HEK293T (cell line): ENCODE measurements around the gene P3H3.
"Not testable (repeated sequence)": the region's sequence is repeated elsewhere in the genome, so short reads cannot be mapped to it uniquely, and the experiment has no call there.

Source experiments
- CTCF ChIA-PET: fragments of 350-600 bp; formaldehyde crosslinking; extraction: SDS; loops from one replicate; lab custom pipeline; 2021; ENCODE audit warnings: antibody characterized with exemption, inconsistent platforms; lab: Yijun Ruan, JAX
- POLR2A ChIA-PET: fragments of 350-600 bp; formaldehyde crosslinking; extraction: SDS; loops from one replicate; lab custom pipeline; 2020; ENCODE audit warnings: antibody characterized with exemption, inconsistent platforms; lab: Yijun Ruan, JAX
- DNase-seq: peaks from one replicate; pipeline ENCODE4 v3.0.0; 2012; ENCODE audit warnings: mixed read lengths; ENCODE audit errors: extremely low spot score
- ARNT ChIP-seq: fragments of 450-650 bp; IDR thresholded peaks from 2 replicates; pipeline ENCODE4 v1.6.1; 2017; ENCODE audit warnings: mild to moderate bottlenecking
- BHLHE40 ChIP-seq: fragments of 450-650 bp; IDR thresholded peaks from 2 replicates; pipeline ENCODE4 v1.6.1; 2016; ENCODE audit warnings: mild to moderate bottlenecking, moderate library complexity, borderline replicate concordance
- CTBP1 ChIP-seq: fragments of 450-650 bp; IDR thresholded peaks from 2 replicates; pipeline ENCODE4 v1.6.1; 2016; ENCODE audit warnings: borderline replicate concordance
- ELF4 ChIP-seq: fragments of 450-650 bp; IDR thresholded peaks from 2 replicates; pipeline ENCODE4 v1.6.1; 2017; ENCODE audit warnings: antibody characterized with exemption
- FOXA1 ChIP-seq: fragments of 450-650 bp; IDR thresholded peaks from 2 replicates; pipeline ENCODE4 v1.6.1; 2016; ENCODE audit warnings: mild to moderate bottlenecking
- FOXK2 ChIP-seq: fragments of 450-650 bp; IDR thresholded peaks from 2 replicates; pipeline ENCODE4 v1.6.1; 2016; ENCODE audit warnings: mild to moderate bottlenecking
- FOXM1 ChIP-seq: fragments of 450-650 bp; IDR thresholded peaks from 2 replicates; pipeline ENCODE4 v1.6.1; 2017; ENCODE audit warnings: mild to moderate bottlenecking, borderline replicate concordance
- HDGF ChIP-seq: fragments of 450-650 bp; IDR thresholded peaks from 2 replicates; pipeline ENCODE4 v1.6.1; 2017; ENCODE audit warnings: antibody characterized with exemption, borderline replicate concordance
- L3MBTL2 ChIP-seq: fragments of 450-650 bp; conservative IDR thresholded peaks from 2 replicates; pipeline ENCODE4 v1.6.1; 2016; ENCODE audit warnings: mild to moderate bottlenecking
- LEF1 ChIP-seq: fragments of 450-650 bp; IDR thresholded peaks from 2 replicates; pipeline ENCODE4 v1.6.1; 2017; ENCODE audit warnings: mild to moderate bottlenecking, borderline replicate concordance
- NFRKB ChIP-seq: fragments of 450-650 bp; IDR thresholded peaks from 2 replicates; pipeline ENCODE4 v1.6.1; 2016; ENCODE audit warnings: mild to moderate bottlenecking, moderate library complexity
- SP1 ChIP-seq: fragments of 450-650 bp; IDR thresholded peaks from 2 replicates; pipeline ENCODE4 v1.6.1; 2017
- SUZ12 ChIP-seq: fragments of 450-650 bp; IDR thresholded peaks from 2 replicates; pipeline ENCODE4 v1.6.1; 2016; ENCODE audit warnings: mild to moderate bottlenecking
- TARDBP ChIP-seq: fragments of 450-650 bp; IDR thresholded peaks from 2 replicates; pipeline ENCODE4 v1.6.1; 2016
- ZNF384 ChIP-seq: fragments of 450-650 bp; IDR thresholded peaks from 2 replicates; pipeline ENCODE4 v1.6.1; 2016
- TF ChIP-seq, protein P1 (sequence below): fragments of 450-650 bp; IDR thresholded peaks from 2 replicates; pipeline ENCODE4 v1.6.1; 2016

P3H3 gene

DNA sequence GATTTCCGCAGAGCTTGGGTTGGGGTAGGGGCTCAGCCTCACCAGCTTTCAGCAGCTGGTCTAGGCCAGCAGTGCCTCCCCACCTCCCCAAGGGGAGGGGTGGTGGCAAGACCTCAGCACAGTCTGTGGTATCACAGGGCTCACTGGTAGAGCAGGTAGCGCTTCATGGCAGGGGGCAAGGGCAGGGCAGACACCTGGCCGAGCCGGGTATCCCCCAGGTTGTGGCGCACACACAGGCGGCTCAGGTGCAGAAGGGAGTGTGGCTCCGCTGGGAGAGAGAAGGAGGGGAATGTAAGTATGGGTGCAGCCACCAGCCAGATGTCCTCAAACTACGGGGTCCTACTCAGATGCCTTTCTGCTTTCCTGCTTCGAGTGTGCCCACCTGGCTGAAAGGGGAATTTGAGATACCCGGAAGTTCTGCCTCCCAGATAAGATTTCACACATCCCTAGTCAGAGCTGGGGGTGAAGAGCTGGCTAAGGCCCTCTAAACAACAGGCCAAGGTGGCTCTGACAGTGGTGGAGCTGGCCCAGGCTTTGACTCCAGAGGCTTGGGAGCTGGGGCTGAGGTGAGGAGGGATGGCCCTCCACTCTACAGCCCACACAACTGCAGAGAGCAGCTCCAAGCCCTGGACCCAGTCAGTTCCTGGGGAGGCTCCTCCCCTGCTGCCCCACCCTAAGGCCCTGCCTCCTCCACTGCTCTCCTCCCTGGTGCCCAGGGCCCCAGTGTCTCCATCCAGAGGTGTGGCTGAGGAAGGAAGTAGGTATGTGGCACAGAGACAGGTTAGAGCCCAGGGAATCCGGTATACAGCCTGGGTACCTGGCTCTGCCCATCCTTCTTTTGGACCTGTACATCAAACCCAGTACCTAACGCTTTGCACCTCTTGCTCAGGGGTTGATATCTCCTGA is 43.1 kb downstream of the P3H3 start:
- CTCF ChIA-PET, result interaction anchor here (0.7 to 2.8 kb wide), 13 partner anchors 11 to 242 kb away, joined by 3 to 24 read pairs (median 6); partner anchors contain the start of gene LRRC23
- TF ChIP-seq SP1 (no peak), FOXK2 (no peak), HDGF (no peak), FOXA1 (no peak), L3MBTL2 (no peak), LEF1 (no peak), NFRKB (no peak), ZNF384 (no peak), ARNT (no peak), SUZ12 (no peak), CTBP1 (no peak), TARDBP (no peak), ELF4 (no peak), FOXM1 (no peak), BHLHE40 (no peak)
- TF ChIP-seq, protein P1, sequence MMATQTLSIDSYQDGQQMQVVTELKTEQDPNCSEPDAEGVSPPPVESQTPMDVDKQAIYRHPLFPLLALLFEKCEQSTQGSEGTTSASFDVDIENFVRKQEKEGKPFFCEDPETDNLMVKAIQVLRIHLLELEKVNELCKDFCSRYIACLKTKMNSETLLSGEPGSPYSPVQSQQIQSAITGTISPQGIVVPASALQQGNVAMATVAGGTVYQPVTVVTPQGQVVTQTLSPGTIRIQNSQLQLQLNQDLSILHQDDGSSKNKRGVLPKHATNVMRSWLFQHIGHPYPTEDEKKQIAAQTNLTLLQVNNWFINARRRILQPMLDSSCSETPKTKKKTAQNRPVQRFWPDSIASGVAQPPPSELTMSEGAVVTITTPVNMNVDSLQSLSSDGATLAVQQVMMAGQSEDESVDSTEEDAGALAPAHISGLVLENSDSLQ, result no peak

DNA sequence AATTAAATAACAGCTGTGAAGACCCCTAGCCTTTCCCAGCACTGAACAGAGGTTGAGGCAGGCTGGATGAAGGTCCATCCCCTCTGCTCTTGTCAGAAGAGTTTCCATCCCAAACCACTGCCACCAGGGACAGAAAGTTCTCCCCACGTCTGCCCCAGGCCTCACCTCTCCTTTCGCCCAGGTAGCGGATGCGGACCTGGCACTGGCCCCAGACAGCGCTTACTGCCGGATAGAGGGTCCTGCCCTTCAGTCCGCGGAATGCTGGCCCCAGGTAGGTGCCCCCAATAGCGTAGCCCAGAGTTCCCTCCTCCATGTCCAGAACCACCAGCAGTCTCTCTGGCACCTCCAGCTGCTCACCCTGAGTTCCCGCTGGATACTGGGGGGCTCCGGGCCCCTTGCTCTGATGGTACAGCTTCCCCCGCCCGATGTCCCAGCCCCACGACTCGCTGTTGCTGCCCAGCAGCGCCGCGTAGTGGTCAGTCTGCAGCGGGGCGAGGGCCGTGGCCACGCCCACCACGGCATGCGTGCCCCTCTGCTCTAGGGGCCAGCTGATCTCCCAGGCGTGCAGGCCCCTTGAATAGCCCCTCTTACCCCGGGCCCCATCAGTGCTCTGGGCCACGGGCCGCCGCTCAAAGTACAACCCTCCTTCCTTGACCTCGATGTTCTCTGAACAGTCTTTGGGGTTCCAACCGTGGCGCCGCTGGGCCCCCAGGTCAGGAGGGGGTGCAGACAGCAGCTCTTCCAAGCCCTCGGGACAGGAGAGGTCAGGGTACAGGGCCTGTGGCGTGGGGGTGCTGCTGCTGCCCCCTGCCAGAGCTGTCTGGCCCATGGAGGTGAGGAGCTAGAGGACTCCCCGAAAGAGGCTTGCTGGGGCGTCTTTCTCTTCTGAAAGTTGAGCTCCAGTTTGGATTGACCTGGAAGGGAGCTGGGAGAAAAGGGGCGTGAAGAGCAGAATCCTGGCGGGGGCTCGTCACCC is 44.2 kb downstream of the P3H3 start:
- POLR2A ChIA-PET, result interaction anchor here (0.6 to 12.4 kb wide), 29 partner anchors 9 to 258 kb away, joined by 3 to 214 read pairs (median 7); partner anchors contain the start of genes C12orf57, CDCA3, CLSTN3 and COPS7A
- CTCF ChIA-PET, result interaction anchor here (0.5 to 2.8 kb wide), 32 partner anchors 9 to 241 kb away, joined by 3 to 28 read pairs (median 4); partner anchors contain the start of genes C12orf57, CDCA3, COPS7A and LRRC23
- TF ChIP-seq FOXM1 (0 out of 2 replicates have a peak, but pooled peaks have one; percentile 29), ARNT (no peak; the same call in 1 of the 2 replicates)
- DNase-seq, result peak; percentile 77

More for the DNA sequence above, 43.1 kb downstream of the P3H3 start:
- POLR2A ChIA-PET, result interaction anchor here (0.8 to 12.4 kb wide), 14 partner anchors 8 to 242 kb away, joined by 3 to 214 read pairs (median 11); partner anchors contain the start of genes C12orf57, CDCA3, MLF2 and RNU7-1
- DNase-seq, result no peak

DNA sequence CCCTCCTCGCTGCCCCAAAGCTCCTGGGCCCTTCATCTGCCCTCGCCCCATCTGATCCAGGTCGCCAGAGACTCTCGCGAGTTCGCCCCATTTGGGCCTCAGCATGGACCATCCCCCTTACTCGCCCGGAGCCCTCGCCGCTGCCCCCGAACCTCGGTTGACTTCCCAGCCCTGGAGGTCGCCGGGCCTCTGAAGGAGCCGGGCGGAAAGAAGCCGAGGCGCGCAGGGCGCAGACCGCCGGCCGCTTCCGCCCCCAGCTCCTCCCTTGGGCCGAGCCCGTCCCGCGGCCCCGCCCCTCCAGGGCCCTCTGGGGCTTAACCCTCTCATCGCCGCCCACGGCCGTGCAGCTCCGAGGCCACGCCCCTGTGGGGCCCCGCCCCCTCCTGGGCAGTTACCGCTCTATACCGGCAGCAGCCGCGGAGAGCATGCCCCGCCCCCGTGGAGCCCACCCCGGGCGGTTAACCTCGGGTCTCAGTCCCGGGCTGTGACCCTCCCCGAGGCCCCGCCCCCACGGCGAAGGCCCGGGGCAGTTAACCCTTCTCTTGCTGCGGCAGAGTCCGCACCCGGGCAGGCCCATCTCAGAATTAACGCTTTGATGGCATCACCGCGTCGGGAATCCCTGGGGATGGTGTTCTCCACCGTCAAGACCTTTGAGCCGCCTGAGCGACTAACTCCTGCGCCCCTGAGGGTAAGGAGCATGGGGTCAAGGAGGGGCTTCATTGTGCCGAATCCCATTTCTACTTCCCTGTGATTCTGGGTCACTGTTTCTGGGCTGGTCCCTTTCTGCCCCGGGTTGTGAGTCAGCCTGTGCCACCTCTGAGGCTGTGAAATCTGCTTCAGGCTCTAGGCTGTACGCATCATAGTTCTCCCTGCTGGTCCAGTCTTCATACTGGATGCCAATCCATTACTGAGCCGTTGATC is 45.1 kb downstream of the P3H3 start, which contains the start of gene SPSB2:
Gene SPSB2, minus strand, starts transcription at position 210 of the 921 bp plus-strand sequence. CDS start 402 bp downstream, outside the sequence.
- ChIA-PET POLR2A (interaction anchor here (0.7 to 12.4 kb wide), 24 partner anchors 9 to 240 kb away, joined by 3 to 214 read pairs (median 8); partner anchors contain the start of genes C12orf57, CDCA3, COPS7A and ENO2), CTCF (interaction anchor here (0.5 to 2.8 kb wide), 26 partner anchors 8 to 1204 kb away, joined by 3 to 28 read pairs (median 4); partner anchors contain the start of genes CDCA3, COPS7A, MLF2 and USP5)
- DNase-seq, result peak; percentile 96
- TF ChIP-seq LEF1, result no peak
- TF ChIP-seq NFRKB, result peak; percentile 60; the same call in 1 of the 2 replicates

DNA sequence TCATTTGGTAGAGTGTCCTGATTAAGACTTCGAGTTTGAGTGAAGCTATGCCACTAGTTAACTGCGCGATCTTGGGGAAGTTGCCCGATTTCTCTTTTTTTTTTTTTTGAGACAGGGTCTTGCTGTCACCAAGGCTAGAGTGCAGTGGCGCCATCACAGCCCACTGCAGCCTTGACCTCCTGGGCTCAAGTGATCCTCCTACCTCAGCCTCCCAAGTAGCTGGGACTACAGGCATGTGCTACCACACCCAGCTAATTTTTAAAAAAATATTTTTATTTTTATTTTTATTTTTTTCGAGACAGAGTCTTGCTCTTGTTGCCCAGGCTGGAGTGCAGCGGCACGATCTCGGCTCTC is 45.8 kb downstream of the P3H3 start:
- ChIA-PET CTCF (interaction anchor here (0.6 to 2.2 kb wide), 3 partner anchors 17 to 1204 kb away, joined by 3 to 28 read pairs (median 4); partner anchors contain the start of genes CDCA3 and USP5), POLR2A (interaction anchor here (3.2 to 12.4 kb wide), 3 partner anchors 17 to 70 kb away, joined by 55 to 214 read pairs (median 63); partner anchors contain the start of genes C12orf57, CDCA3, RNU7-1 and USP5)
- DNase-seq, result not testable (repeated sequence)

DNA sequence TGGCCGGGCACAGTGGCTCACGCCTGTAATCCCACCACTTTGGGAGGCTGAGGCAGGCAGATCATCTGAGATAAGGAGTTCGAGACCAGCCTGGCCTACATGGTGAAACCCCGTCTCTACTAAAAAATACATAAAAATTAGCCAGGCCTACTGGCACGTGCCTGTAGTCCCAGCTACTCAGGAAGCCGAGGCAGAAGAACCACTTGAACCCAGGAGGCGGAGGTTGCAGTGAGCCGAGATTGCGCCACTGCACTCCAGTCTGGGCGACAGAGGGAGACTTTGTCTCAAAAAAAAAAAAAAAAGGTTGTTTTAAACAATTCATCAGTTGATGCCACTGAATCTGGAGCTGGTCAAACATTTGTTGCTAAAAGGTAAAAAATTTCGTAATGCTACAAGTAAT is 51.6 kb downstream of the P3H3 start:
- not testable (repeated sequence) for DNase-seq
- POLR2A ChIA-PET, result interaction anchor here (0.6 to 1.7 kb wide), 4 partner anchors 9 to 85 kb away, joined by 3 to 8 read pairs (median 3); partner anchors contain the start of genes CDCA3 and USP5

DNA sequence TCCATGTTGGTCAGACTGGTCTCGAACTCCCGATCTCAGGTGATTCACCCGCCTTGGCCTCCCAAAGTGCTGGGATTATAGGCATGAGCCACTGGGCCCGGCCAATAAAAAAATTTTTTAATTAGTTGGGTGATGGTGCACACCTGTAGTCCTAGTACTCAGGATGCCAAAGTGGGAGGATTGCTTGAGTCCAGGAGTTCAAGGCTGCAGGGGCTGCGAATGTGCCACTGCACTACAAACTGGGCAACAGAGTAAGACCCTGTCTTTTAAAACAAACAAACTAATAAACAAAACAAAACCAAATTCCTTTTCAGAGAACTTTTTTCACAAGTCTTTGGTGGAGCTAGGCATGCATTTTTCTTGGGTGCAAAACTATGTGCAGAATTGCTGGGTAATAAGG is 55.0 kb downstream of the P3H3 start:
- ChIA-PET POLR2A (interaction anchor here (3.4 kb wide), 1 partner anchor 8 kb away, joined by 23 read pairs; no protein-coding TSS in a partner anchor), CTCF (interaction anchor here (1.6 to 3.3 kb wide), 2 partner anchors 10 to 13 kb away, joined by 6 to 14 read pairs; partner anchors contain the start of gene SPSB2)
- no peak for TF ChIP-seq FOXA1
- no peak for TF ChIP-seq L3MBTL2
- TF ChIP-seq, protein P1, result no peak
- TF ChIP-seq BHLHE40, result no peak
- no peak for DNase-seq

More for the DNA sequence above, 51.6 kb downstream of the P3H3 start:
- CTCF ChIA-PET, result interaction anchor here (3.3 kb wide), 1 partner anchor 7 kb away, joined by 14 read pairs; the partner anchor contains the start of gene SPSB2
